Measurements from ENCODE around the gene HNRNPA1.
"Not testable (repeated sequence)": the region's sequence is repeated elsewhere in the genome, so short reads cannot be mapped to it uniquely, and the experiment has no call there.

- not testable (repeated sequence) for TF ChIP-seq CTCF, POLR2A (IDR thresholded peaks at IDR 0.05)
These were observed 31.8 kb downstream of the HNRNPA1 start for GRCh38 chr12:54312309-54312708.
